Activated CD8-positive, alpha-beta T cell treated with anti-CD3 and anti-CD28 coated beads for 36 hours (primary cell): ENCODE results near the gene RNF19B. TPM values are rescaled to one million over a fixed set of nuclear protein-coding genes. Genes with fewer than 3 reads are reported as not detected.

Experiments used
- ATAC-seq: fragments of 200-7000 bp; cut with Tn5 transposase; one replicate; pipeline ENCODE4 v1.10.0; 2021; ENCODE audit warnings: mild to moderate bottlenecking, moderate library complexity
- CTCF ChIA-PET: fragments of 350-600 bp; sonication (Branson Sonifier 250); formaldehyde crosslinking; loops from one replicate; lab custom pipeline; 2021; ENCODE audit warnings: antibody characterized with exemption; lab: Charles Lee
- POLR2A ChIA-PET: fragments of 350-600 bp; sonication (Branson Sonifier 250); formaldehyde crosslinking; loops from one replicate; lab custom pipeline; 2021; ENCODE audit warnings: antibody characterized with exemption; lab: Charles Lee
- DNase-seq: peaks from one replicate; pipeline ENCODE4 v3.0.0-alpha.2; 2020
- H3K27ac Mint-ChIP-seq: one replicate; pipeline ENCODE4 v1.8.0; 2021; ENCODE audit warnings: mild to moderate bottlenecking, mixed read lengths
- H3K27me3 Mint-ChIP-seq: one replicate; pipeline ENCODE4 v1.8.0; 2021; ENCODE audit warnings: mixed read lengths
- H3K36me3 Mint-ChIP-seq: one replicate; pipeline ENCODE4 v1.8.0; 2021; ENCODE audit warnings: low read depth, mixed read lengths
- H3K4me1 Mint-ChIP-seq: one replicate; pipeline ENCODE4 v1.8.0; 2021; ENCODE audit warnings: low read depth, mixed read lengths
- H3K4me3 Mint-ChIP-seq: one replicate; pipeline ENCODE4 v1.8.0; 2021; ENCODE audit warnings: mild to moderate bottlenecking, moderate library complexity, mixed read lengths
- H3K9me3 Mint-ChIP-seq: one replicate; pipeline ENCODE4 v1.8.0; 2021; ENCODE audit warnings: mixed read lengths
- CTCF ChIP-seq: fragments of 200-600 bp; IDR thresholded peaks from one replicate; pipeline ENCODE4 v1.8.0; 2022; ENCODE audit warnings: antibody characterized with exemption, mild to moderate bottlenecking
- intact Hi-C: fragments of 100-400 bp; cut with micrococcal nuclease; formaldehyde crosslinking; loops from one replicate; pipeline ENCODE4 v1.10.0; 2022
- total RNA-seq, 2 experiments: library from RNA; stranded (reverse); gene quantifications; one replicate each; pipeline ENCODE4 v1.2.3, GENCODE V29; 2021

The RNF19B gene
- total RNA-seq, 2 experiments from 2014 or later = 10.6 to 10.9 TPM

- intact Hi-C loops = no loop called here
- Mint-ChIP-seq H3K27ac (no peak overlapping the region), H3K4me3 (no peak overlapping the region), H3K36me3 (peaks cover 70% of the 10 kb centered on the region), H3K4me1 (peaks cover 19% of the 10 kb centered on the region), H3K27me3 (no peaks in the 10 kb centered on the region), H3K9me3 (no peaks in the 10 kb centered on the region)
- DNase-seq = no peak
- ChIA-PET POLR2A (no interaction called here), CTCF (interaction anchor here (1.0 to 1.7 kb wide), 3 partner anchors 9 to 45 kb away, joined by 3 to 5 read pairs (median 3); no protein-coding TSS in a partner anchor)
- no peak for TF ChIP-seq CTCF
- no peak for ATAC-seq
Measured at GRCh38 chr1:33009561-33009960, 45.0 kb upstream of the RNF19B start.

DNA sequence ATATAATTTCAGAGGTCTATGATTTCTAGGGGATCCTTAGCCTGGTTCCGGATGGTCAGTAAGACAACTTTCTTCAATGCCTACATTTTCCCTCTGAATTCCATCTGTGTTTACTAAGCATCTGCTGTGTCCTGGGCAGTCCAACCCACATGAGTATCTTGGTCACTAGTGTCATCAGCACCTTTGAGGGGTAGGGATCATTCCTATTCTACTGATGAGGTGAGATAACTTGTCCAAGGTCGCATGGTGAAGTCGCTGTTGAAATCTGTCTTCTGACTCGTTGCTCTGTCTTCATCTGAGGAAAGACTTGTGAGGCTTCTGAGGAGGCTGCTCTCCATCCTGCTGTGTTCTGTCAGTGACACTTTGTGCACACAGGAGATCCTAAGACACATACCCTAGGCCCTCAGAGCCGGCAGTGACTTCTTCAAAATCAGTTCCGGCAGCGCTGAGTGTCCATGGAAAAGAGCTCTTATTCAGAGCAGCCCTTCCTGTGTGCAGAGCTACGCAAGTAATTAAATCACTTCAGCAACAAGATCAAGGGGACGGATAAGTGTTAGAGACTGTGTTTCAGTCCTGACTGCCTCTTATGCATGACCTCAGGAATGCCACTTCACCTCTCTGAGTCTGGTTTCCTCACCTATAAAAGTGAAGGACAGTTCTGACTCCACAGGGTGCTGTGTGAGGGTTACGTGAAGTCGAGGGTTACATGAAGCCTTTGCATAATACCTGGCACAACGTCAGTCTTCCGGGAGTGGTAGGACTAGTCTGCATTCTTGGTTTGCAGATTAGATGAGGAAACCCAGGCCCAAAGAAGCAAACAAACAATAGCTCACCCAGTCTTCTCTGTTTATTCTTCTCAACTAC lies 43.7 kb upstream of the RNF19B start:
- DNase-seq (no peak), ATAC-seq (no peak)
- ChIA-PET POLR2A (interaction anchor here (2.0 kb wide), 1 partner anchor 12 kb away, joined by 9 read pairs; no protein-coding TSS in a partner anchor), CTCF (interaction anchor here (0.9 to 1.7 kb wide), 4 partner anchors 12 to 74 kb away, joined by 3 to 5 read pairs (median 3); no protein-coding TSS in a partner anchor)
- Mint-ChIP-seq H3K27me3 (no peaks in the 10 kb centered on the region), H3K4me3 (no peak overlapping the region), H3K9me3 (no peaks in the 10 kb centered on the region), H3K27ac (no peak overlapping the region), H3K36me3 (peaks cover 61% of the 10 kb centered on the region), H3K4me1 (peaks cover 20% of the 10 kb centered on the region)
- intact Hi-C loops = no loop called here
- no peak for TF ChIP-seq CTCF

DNA sequence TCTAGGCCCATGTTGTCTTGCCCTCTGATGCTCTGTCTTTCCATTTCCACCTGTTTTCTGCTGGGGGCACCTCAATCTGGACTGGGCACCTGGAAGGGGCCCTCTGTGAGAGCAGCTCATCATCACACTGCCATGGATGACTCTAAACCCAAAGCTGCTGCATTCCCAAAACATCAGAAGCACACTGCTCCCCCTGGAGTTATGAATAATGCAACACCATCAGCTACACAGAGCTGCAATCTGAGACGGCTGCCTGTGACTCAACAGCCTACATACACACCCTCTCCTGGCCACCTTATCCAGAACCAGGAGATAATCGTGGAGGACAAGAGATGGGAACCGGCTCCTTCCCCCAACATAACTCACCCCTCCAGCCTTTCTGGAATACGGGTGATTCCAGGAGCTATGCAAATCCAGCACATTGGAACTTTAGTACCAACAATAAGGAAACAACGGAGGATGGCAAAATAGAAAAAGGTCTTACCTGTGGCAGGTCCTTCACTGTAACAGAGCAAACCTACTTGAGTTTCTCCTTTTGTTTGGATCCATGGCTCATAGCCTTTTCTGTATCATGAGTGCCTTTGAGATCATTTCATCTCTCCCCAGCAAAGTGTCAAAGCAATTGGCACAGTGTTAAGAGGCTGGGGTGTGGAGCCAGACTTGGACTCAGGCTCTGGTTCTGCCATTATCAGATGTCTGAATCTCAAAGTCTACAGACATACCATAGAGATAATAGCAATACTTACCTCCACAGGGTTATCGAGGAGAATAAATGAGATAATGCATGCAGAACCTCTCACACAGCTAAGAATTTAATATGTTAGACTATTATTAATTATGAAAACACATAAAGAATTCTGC lies 42.8 kb upstream of the RNF19B start:
- Mint-ChIP-seq H3K27ac (no peak overlapping the region), H3K4me3 (no peak overlapping the region), H3K4me1 (peaks cover 20% of the 10 kb centered on the region), H3K9me3 (no peaks in the 10 kb centered on the region), H3K27me3 (no peaks in the 10 kb centered on the region), H3K36me3 (peaks cover 58% of the 10 kb centered on the region)
- no peak for TF ChIP-seq CTCF
- DNase-seq = no peak
- no peak for ATAC-seq
- ChIA-PET POLR2A (interaction anchor here (1.7 to 2.0 kb wide), 2 partner anchors 11 to 28 kb away, joined by 4 to 9 read pairs; no protein-coding TSS in a partner anchor), CTCF (interaction anchor here (1.3 to 5.6 kb wide), 3 partner anchors 11 to 74 kb away, joined by 3 to 34 read pairs (median 4); no protein-coding TSS in a partner anchor)
- intact Hi-C loops = no loop called here

DNA sequence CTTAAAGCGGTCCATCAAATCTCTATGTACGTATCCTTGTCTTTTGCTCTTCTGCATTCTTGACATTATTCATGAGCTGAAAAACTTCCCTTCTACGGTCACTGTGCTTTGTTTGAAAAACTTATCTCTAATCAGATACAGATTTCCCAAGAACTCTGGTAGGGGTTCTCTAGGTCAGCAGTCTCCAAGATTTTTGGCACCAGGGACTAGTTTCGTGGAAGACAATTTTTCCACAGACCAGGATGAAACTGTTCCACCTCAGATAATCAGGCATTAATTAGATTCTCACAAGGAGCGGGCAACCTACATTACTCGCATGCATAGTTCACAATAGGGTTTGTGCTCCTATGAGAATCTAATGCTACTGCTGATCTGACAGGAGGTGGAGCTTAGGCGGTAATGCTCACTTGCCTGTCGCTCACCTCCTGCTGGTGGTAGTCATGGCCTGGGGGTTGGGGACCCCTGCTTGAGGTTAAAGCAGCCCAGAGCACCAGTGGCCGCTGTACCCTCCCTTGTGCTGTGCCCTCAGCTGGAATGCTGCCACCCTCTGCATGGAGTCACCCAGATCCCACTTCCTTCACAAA lies 41.3 kb upstream of the RNF19B start:
- Mint-ChIP-seq H3K9me3 (no peaks in the 10 kb centered on the region), H3K4me3 (no peak overlapping the region), H3K27me3 (no peaks in the 10 kb centered on the region), H3K27ac (peak overlapping the region; percentile 5), H3K4me1 (peaks cover 20% of the 10 kb centered on the region), H3K36me3 (peaks cover 44% of the 10 kb centered on the region)
- ATAC-seq (no peak), DNase-seq (no peak)
- CTCF ChIA-PET = interaction anchor here (1.6 to 5.6 kb wide), 2 partner anchors 14 to 72 kb away, joined by 4 to 34 read pairs; no protein-coding TSS in a partner anchor
- POLR2A ChIA-PET = interaction anchor here (0.6 to 2.0 kb wide), 7 partner anchors 8 to 470 kb away, joined by 3 to 9 read pairs (median 3); no protein-coding TSS in a partner anchor
- no peak for TF ChIP-seq CTCF
- intact Hi-C loops = no loop called here
